GM21447 (cell line): Measurements from ENCODE around the gene NCOA1.
A peak's percentile ranks its signal among the peaks of the same experiment; 100 is the strongest.
"Not testable (repeated sequence)": the region's sequence is repeated elsewhere in the genome, so short reads cannot be mapped to it uniquely, and the experiment has no call there.

ENCODE experiments used
- ATAC-seq: cut with Tn5 transposase; IDR thresholded peaks from one replicate; pipeline ENCODE4 v1.9.1; 2021; ENCODE audit not compliant: unreplicated experiment

The NCOA1 gene

GRCh38 chr2:24676493-24676892 lies 185.4 kb downstream of the NCOA1 start:
- ATAC-seq, result no peak

- ATAC-seq, result not testable (repeated sequence)
These were observed 187.0 kb downstream of the NCOA1 start for GRCh38 chr2:24678066-24678465.

- ATAC-seq, result no peak
These were observed 189.1 kb downstream of the NCOA1 start for GRCh38 chr2:24680196-24680595.

GRCh38 chr2:24682304-24682703 lies 191.2 kb downstream of the NCOA1 start:
- no peak for ATAC-seq

GRCh38 chr2:24683408-24683807 lies 192.4 kb downstream of the NCOA1 start:
- ATAC-seq, result no peak

DNA sequence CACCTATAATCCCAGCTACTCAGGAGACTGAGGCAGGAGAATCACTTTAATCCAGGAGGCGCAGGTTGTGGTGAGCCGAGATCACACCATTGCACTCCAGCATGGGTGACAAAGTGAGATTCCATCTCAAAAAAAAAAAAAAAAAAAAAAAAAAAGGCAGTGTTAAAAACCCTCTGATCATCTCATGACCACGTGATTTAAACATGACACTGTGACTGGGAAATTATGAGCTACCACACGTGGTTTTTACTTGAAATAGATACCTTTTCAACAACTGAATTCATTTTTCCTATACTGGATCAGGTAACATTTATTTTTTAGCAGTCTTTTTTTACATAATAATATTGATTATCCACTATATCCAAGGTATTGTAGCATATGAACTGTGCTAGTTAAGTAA lies 199.5 kb downstream of the NCOA1 start:
- ATAC-seq, result no peak

- ATAC-seq, result no peak
These were observed 200.8 kb downstream of the NCOA1 start for GRCh38 chr2:24691806-24692205.

GRCh38 chr2:24697792-24698191 lies 206.7 kb downstream of the NCOA1 start:
- ATAC-seq, result no peak

GRCh38 chr2:24702800-24703199 lies 211.7 kb downstream of the NCOA1 start:
- no peak for ATAC-seq

DNA sequence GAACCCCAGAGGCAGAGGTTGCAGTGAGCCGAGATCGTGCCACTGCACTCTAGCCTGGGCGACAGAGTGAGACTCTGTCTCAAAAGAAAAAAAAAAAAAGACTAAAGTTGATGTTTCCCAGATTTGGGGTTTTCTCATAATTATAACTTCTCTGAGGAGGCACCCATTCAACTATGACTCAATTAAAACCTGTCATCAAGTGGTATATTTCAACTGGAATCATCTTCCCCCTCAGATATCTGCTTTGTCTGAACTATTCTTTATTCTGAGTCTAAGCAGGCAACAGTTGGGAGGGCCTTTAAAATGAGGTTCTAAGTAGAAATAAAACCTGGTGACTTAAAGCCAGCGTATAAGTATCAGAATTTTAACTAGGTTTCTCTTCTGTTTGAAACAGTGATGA lies 213.6 kb downstream of the NCOA1 start:
- no peak for ATAC-seq

DNA sequence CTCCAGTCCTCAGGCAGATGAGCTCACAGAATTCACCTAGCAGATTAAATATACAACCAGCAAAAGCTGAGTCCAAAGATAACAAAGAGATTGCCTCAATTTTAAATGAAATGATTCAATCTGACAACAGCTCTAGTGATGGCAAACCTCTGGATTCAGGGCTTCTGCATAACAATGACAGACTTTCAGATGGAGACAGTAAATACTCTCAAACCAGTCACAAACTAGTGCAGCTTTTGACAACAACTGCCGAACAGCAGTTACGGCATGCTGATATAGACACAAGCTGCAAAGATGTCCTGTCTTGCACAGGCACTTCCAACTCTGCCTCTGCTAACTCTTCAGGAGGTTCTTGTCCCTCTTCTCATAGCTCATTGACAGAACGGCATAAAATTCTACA lies 216.1 kb downstream of the NCOA1 start:
- ATAC-seq, result no peak

- ATAC-seq, result no peak
These were observed 217.6 kb downstream of the NCOA1 start for GRCh38 chr2:24708537-24709152.

DNA sequence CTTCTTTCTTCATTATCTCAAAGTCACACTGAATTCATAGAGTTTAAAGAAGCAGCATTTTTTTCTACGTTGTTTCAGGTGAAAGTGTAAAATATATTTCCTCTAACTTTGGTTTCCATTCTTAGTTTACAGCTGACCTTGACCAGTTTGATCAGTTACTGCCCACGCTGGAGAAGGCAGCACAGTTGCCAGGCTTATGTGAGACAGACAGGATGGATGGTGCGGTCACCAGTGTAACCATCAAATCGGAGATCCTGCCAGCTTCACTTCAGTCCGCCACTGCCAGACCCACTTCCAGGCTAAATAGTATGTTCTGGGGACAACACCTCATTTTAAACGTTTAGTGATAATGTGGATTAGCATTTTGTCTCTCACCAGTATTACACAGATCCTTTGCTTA lies 219.8 kb downstream of the NCOA1 start:
- no peak for ATAC-seq

DNA sequence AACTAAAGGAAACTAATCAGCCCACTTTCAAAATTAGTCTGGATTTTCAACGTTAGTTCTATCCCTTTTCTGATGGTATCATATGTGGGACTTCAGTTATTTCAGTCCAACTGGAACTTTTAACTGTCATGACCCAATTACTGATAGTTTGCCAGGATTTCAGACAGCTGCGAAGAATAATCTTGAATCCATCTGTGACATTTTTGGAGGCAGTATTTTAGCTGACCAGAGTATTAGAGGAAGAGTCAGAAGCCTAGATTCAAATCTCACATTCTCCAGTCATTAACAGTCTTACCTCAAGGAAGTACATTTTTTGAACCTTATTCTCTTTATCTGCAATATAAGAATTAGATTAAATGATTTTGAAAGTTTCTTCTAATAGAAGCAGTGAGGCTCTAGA lies 220.8 kb downstream of the NCOA1 start:
- ATAC-seq, result no peak

DNA sequence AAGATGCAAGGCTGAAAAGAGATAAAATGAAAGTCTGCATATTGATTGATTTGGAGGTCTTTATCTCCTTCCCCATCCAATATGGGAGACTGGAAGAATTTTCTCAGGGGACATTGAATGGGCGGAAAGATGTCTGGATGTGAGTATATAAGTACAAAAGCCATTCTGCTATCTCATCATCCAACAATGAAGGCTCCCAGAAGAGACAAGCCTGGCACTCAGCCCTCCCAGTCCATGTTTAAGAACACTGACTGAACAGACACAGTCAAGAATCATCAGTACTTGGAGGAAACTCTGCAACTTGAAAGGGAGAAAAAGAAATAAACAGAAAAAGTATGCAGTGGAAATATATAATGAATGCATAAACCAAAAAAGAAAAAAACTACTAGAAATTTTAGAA lies 221.2 kb downstream of the NCOA1 start:
- ATAC-seq, result no peak

GRCh38 chr2:24717263-24717951 lies 226.4 kb downstream of the NCOA1 start:
- no peak for ATAC-seq

DNA sequence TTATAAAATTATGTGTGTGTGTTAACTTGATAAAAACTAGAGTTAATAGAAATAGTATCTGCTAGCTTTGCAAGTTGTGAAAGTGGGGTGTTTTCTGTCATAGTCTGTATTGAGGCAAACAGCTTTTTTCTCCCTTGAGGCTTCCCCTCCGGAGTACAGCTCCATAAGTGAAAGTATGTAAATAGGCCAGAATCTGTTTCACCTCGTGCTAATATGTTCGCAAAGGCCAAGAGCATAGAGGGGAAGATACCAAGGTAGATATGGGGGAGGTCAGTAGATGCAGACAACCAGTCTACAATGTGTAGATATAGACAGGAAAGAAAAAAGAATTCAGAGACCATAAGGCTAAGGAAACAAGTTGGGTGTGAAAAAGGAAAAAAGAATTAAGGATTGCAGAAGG lies 229.3 kb downstream of the NCOA1 start:
- ATAC-seq, result peak; percentile 80

DNA sequence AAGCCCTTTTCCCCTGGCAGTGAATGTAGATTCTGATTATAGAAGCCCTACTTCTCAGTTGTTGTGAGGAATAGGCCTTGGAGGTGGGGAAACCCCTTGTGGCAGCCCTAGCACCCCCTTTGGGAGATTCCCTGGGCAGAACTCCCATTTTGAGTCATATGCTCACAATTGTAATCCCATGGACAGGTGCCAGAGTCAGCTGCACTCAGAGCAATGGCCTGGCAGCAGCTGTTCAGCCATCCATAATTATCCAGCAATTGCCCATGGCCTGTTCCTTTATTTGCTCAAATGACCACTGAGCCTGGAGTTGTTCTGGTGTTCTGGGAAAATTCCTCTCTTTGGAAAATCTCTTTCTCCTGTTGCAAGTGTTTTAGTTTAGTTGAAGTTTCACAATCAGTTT lies 230.4 kb downstream of the NCOA1 start:
- ATAC-seq, result no peak

DNA sequence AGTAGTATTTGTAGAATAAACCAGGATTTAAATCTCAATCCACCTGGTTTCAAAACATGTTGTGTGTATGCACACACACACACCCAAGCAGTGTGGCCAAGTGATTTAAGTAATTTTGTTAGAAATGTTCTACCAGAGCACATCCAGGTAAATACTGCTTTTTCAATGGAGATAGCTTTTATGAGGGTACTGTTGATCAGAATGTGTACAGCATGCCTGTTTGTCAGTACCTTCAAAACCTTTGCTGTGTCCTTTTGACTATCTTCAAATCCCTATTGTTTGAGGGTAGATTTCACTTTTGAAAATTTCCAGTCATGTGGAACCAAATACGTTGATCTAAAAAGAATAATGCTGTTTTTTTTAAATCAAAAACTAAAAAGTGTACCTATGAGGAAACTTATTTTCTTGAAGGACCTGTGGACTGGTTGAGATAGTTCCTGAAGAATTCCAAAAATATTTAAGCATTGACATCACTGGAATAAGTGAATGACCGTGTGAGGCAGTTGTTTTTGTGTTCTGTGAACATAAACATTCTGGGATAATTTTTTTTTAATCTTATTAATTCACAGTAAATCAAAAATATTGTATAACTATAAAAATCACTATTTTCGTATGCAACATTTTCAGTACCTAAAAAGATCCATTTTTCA lies 231.2 kb downstream of the NCOA1 start:
- ATAC-seq, result no peak

DNA sequence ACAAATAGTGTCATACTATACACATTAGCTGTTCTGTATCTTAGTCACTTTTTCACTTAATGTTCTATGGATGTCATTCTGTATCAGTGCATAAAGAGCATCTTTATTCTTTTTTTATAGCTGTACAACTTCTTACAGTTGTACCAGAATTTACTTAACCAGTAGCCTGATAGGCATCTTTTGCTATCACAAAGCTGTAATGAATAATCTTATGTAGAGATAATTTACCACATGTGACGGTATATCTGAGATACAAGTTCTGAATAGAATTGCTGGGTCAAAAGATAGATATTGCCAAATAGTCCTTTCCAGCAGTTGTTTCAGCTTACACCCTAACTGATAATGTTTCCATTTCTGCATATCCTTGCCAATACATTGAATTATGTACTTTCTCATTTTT lies 232.1 kb downstream of the NCOA1 start:
- ATAC-seq, result no peak

DNA sequence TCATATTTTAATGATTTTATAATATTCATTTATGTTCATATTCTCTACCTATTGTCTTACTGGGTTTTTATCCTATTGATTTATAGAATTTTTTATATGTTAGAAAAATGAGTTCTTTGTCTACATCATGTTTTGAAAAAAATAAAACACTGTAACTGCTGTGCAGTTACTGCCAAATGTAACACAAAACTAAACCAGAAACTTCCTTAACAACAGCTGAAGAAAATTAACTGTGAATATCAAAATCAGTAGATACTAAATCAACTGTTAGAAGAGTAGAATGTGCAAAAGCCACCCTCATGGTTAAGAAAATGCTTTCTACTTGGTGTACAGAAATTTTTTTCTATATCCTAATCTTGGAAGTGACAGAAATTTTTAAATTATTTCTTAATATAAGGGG lies 232.6 kb downstream of the NCOA1 start:
- no peak for ATAC-seq

- ATAC-seq, result no peak
These were observed 233.2 kb downstream of the NCOA1 start for GRCh38 chr2:24724111-24724775.
